Prostate gland (tissue), 2 donors: Measurements from ENCODE around the gene HBA2. TPM values are rescaled to one million over a fixed set of nuclear protein-coding genes. Genes with fewer than 3 reads are reported as not detected.
"Not testable (repeated sequence)": the region's sequence is repeated elsewhere in the genome, so short reads cannot be mapped to it uniquely, and the experiment has no call there.

Experiments
- DNase-seq: peaks from one replicate; pipeline ENCODE4 v3.0.0-alpha.2; 2019; ENCODE audit warnings: low spot score
- H3K27ac ChIP-seq, 2 donors: fragments of 200-600 bp; sonication (generic); 2 replicates each; pipeline ENCODE4 v1.5.1; 2017 to 2019
- H3K27me3 ChIP-seq: fragments of 200-600 bp; sonication (generic); replicated peaks from 2 replicates; pipeline ENCODE4 v1.5.1; 2019; ENCODE audit not compliant: insufficient read depth
- H3K36me3 ChIP-seq, 2 donors: fragments of 200-600 bp; sonication (generic); 1 replicate in 1 of 2; 2 replicates in 1 of 2; pipeline versions ENCODE4 v1.5.1 to v1.8.1; 2017 to 2019
- H3K4me1 ChIP-seq: fragments of 200-600 bp; sonication (generic); replicated peaks from 2 replicates; pipeline ENCODE4 v1.5.1; 2019
- H3K4me3 ChIP-seq, 2 donors: fragments of 200-600 bp; sonication (generic); 2 replicates each; pipeline ENCODE4 v1.5.1; 2017 to 2019
- H3K9me3 ChIP-seq: fragments of 200-600 bp; sonication (generic); 2 replicates; pipeline ENCODE4 v1.5.1; 2017
- CTCF ChIP-seq, 4 experiments: fragments of 200-600 bp in 2 of 4; fragments of 450-650 bp in 2 of 4; sonication (generic) in 2 of 4; IDR thresholded peaks; 1 replicate in 3 of 4; 2 replicates in 1 of 4; pipeline ENCODE4 v1.5.1; 2016 to 2019; ENCODE audit warnings: antibody characterized with exemption in 4 of 4, mild to moderate bottlenecking in 2 of 4, moderate library complexity in 2 of 4
- POLR2A ChIP-seq: fragments of 450-650 bp; IDR thresholded peaks from one replicate; pipeline ENCODE4 v1.6.1; 2016; ENCODE audit warnings: antibody characterized with exemption, mild to moderate bottlenecking
- POLR2AphosphoS5 ChIP-seq: sonication (generic); formaldehyde crosslinking; IDR thresholded peaks from one replicate; pipeline ENCODE4 v1.6.1; 2017; ENCODE audit warnings: antibody characterized with exemption
- WGBS: methylation state at CpG from one replicate; pipeline ENCODE4 v1.1.5; 2018; 5-methylcytosine and 5-hydroxymethylcytosine counted together
- intact Hi-C: fragments of 100-400 bp; cut with DNase I; formaldehyde crosslinking; loops from one replicate; pipeline ENCODE4 v1.14.2; 2022
- total RNA-seq, 2 donors: library from RNA; depleted of rRNA; stranded (reverse); fragments of >200 nt; gene quantifications; one replicate each; pipeline ENCODE4 v1.1.0, GENCODE V29; 2016

The HBA2 gene
- total RNA-seq, 2 donors from 2014 or later, result 7.4 to 15.5 TPM

DNA sequence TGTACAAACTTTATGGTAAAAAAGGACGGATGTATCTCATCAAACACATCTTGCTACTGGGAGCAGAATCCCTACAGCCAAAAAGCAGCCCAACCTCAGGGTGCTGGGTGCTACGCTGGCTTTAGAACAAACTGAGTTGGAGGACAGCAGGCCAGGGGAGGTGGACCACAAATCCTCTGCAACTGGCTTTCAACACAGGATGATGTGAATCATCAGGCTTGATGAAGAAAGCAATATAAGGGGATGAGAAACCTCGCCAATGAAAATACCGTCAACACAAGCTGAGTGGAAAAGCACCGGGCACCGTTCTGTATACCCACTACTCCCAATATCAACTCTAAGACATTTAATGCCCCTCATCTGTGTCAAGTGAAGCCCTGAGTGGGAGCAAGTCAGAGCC lies 21.8 kb downstream of the HBA2 start:
- 96% methylated on average over 6 of the region's 6 CpGs for WGBS
- Histone ChIP-seq H3K27me3 (no peaks in the 10 kb centered on the region), H3K27ac (no peak overlapping the region), H3K4me1 (no peaks in the 10 kb centered on the region), H3K9me3 (no peaks in the 10 kb centered on the region), H3K4me3 (no peak overlapping the region), H3K36me3 (peaks cover 11 to 33% of the 10 kb centered on the region in 2 donors)
- intact Hi-C loops, result no loop called here
- no peak for DNase-seq
- TF ChIP-seq POLR2AphosphoS5 (no peak), POLR2A (no peak), CTCF (IDR thresholded peaks at IDR 0.05) (no peak)

DNA sequence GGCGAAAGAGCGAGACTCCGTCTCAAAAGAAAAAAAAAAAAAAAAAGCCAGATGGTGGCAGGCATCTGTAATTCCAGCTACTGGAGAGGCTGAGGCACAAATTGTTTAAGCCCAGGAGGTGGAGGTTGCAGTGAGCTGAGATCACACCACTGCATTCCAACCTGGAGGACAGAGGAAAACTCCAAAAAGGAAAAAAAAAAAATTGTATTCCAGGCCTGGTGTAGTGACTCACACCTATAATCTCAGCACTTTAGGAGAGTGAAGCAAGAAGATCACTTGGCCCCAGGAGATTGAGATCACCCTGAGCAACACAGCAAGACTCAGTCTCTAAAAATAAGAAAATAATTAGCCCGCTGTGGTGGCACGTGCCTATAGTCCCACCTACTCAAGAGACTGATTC lies 27.7 kb downstream of the HBA2 start:
- H3K4me3 ChIP-seq, result no peak overlapping the region
- 90% methylated on average over 5 of the region's 5 CpGs for WGBS
- no peaks in the 10 kb centered on the region for H3K9me3 ChIP-seq
- TF ChIP-seq POLR2AphosphoS5, result no peak
- TF ChIP-seq POLR2A, result no peak
- no peak for TF ChIP-seq CTCF (IDR thresholded peaks at IDR 0.05)
- peaks cover 4 to 13% of the 10 kb centered on the region in 2 donors for H3K36me3 ChIP-seq
- no peak for DNase-seq
- no peaks in the 10 kb centered on the region for H3K27me3 ChIP-seq
- intact Hi-C loops, result no loop called here
- H3K27ac ChIP-seq, result no peak overlapping the region
- H3K4me1 ChIP-seq, result no peaks in the 10 kb centered on the region

- Histone ChIP-seq H3K4me3 (no peak overlapping the region), H3K27me3 (no peaks in the 10 kb centered on the region), H3K4me1 (no peaks in the 10 kb centered on the region), H3K36me3 (peaks cover 4 to 30% of the 10 kb centered on the region in 2 donors), H3K27ac (no peak overlapping the region), H3K9me3 (no peaks in the 10 kb centered on the region)
- 93% methylated on average over 3 of the region's 4 CpGs for WGBS
- intact Hi-C loops, result no loop called here
- TF ChIP-seq POLR2A, result no peak
- no peak for TF ChIP-seq POLR2AphosphoS5
- no peak for TF ChIP-seq CTCF (IDR thresholded peaks at IDR 0.05)
- DNase-seq, result no peak
Observed at GRCh38 chr16:203246-203645, 30.6 kb downstream of the HBA2 start.

GRCh38 chr16:204046-204445 lies 31.4 kb downstream of the HBA2 start:
- WGBS, result 95% methylated on average over 9 of the region's 9 CpGs
- intact Hi-C loops, result not testable (repeated sequence)
- H3K36me3 ChIP-seq, result peaks cover 4 to 30% of the 10 kb centered on the region in 2 donors

DNA sequence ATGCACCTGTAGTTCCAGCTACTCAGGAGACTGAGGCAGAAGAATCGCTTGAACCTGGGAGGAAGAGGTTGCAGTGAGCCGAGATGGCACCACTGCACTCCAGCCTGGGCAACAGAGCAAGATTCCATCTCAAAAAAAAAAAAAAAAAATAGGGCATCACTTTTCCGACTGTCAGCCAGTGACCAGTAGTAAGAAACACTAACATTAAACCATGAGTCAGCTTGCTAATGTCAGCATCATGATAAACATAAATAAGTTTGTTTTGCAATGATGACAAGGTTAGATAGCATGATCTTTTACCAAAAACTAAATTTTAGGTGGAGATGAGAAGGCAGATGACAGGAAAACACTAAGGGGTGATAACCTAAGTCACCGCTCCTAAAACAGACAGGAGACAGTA lies 36.7 kb downstream of the HBA2 start:
- H3K9me3 ChIP-seq, H3K4me1 ChIP-seq, H3K4me3 ChIP-seq, H3K27me3 ChIP-seq, intact Hi-C loops, H3K27ac ChIP-seq, DNase-seq: not testable (repeated sequence)
- 85% methylated on average over 4 of the region's 4 CpGs for whole genome bisulfite sequencing
- H3K36me3 ChIP-seq, result peaks cover 4 to 27% of the 10 kb centered on the region in 2 donors

More at GRCh38 chr16:204046-204445, 31.4 kb downstream of the HBA2 start:
- DNase-seq, H3K27me3 ChIP-seq, H3K27ac ChIP-seq, H3K4me3 ChIP-seq, H3K9me3 ChIP-seq, H3K4me1 ChIP-seq: not testable (repeated sequence)

- DNase-seq, intact Hi-C loops, H3K36me3 ChIP-seq, H3K9me3 ChIP-seq, H3K27me3 ChIP-seq, H3K4me1 ChIP-seq, H3K27ac ChIP-seq, H3K4me3 ChIP-seq: not testable (repeated sequence)
- 85% methylated on average over 14 of the region's 14 CpGs for WGBS
Observed at GRCh38 chr16:211631-212180, 39.0 kb downstream of the HBA2 start.
